Muscle layer of duodenum (tissue), 2 donors: ENCODE measurements around the gene YPEL5.
"Not testable (repeated sequence)": the region's sequence is repeated elsewhere in the genome, so short reads cannot be mapped to it uniquely, and the experiment has no call there.

Experiments used
- H3K27ac ChIP-seq: one replicate; pipeline ENCODE4 v1.7.0; 2013; ENCODE audit warnings: mild to moderate bottlenecking, low read length
- H3K27me3 ChIP-seq: one replicate; pipeline ENCODE4 v1.7.0; 2013; ENCODE audit warnings: low read depth, mild to moderate bottlenecking, control low read depth, low read length
- H3K36me3 ChIP-seq, 2 donors: one replicate each; pipeline ENCODE4 v1.7.0; 2013; ENCODE audit warnings: low read length in 2 of 2, control low read depth in 1 of 2, mild to moderate bottlenecking in 1 of 2; ENCODE audit not compliant: insufficient read depth in 2 of 2, control insufficient read depth in 1 of 2
- H3K4me1 ChIP-seq, 2 donors: one replicate each; pipeline ENCODE4 v1.7.0; 2013; ENCODE audit warnings: low read length in 2 of 2, mild to moderate bottlenecking in 2 of 2, control low read depth in 1 of 2, moderate library complexity in 1 of 2; ENCODE audit not compliant: insufficient read depth in 2 of 2, control insufficient read depth in 1 of 2
- H3K4me3 ChIP-seq, 2 donors: one replicate each; pipeline ENCODE4 v1.7.0; 2013; ENCODE audit warnings: low read length in 2 of 2, low read depth in 1 of 2, mild to moderate bottlenecking in 1 of 2
- H3K9me3 ChIP-seq, 2 donors: one replicate each; pipeline ENCODE4 v1.7.0; 2013; ENCODE audit warnings: low read length in 2 of 2, control low read depth in 1 of 2, mild to moderate bottlenecking in 1 of 2; ENCODE audit not compliant: control insufficient read depth in 1 of 2
- donor health status: healthy.

YPEL5 gene

DNA sequence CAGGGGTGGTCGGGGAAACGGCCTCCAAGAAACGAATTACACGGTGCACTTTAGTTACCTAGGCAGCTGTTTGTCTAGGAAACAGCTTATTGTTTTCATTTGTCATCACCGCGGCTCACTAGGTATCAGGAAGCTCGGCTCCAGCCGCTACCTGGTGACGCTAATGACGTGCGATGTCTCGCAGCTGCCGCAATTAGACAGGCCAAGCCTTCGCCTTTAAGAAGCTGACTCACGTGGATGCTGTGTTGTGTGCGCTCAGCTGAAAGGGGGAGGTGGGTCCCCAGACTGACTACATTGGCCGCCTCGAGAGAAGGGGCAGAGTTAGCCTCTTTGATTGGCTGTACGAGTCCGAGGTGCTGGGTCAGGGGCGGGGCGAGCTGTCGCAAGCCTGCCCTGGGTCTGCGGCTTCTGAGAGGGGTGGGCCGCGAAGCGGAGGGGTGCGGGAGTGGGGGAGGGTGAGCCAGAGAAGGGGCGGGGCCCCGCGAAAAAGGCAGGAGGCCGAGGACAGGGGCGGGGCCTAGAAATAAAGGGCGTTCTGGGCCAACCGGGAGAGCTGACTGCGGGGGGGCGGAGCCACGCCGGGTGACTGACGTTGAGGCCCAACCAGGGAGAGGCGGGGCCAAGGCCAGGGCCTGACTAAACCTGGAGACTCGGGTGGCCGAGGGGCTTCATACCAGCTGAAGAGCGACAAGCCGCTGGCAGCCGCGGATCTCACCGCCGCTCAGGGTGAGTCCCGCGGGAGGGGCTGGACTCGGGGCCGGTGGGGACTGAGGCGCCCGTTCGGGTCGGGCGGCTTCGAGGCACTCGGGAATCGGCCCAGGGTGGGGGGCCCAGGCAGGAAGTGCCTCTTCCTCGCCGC, at the start of gene YPEL5:
Gene YPEL5, plus strand, starts transcription at position 671 of the 859 bp plus-strand sequence. CDS start 9,645 bp downstream, outside the sequence.
- H3K27me3 ChIP-seq = no peaks in the 10 kb centered on the region
- peak within 1 kb of the TSS; percentile 85 for H3K27ac ChIP-seq
- peaks cover 21 to 35% of the 10 kb centered on the region in 2 donors for H3K4me1 ChIP-seq
- H3K9me3 ChIP-seq = no peaks in the 10 kb centered on the region
- peak within 1 kb of the TSS; percentile 76 to 82 for H3K4me3 ChIP-seq
- H3K36me3 ChIP-seq = no peaks in the 10 kb centered on the region

- no peak overlapping the region for H3K4me3 ChIP-seq
- no peaks in the 10 kb centered on the region for H3K36me3 ChIP-seq
- no peaks in the 10 kb centered on the region for H3K4me1 ChIP-seq
- no peak overlapping the region for H3K27ac ChIP-seq
- no peaks in the 10 kb centered on the region for H3K27me3 ChIP-seq
- H3K9me3 ChIP-seq = no peaks in the 10 kb centered on the region
Measured at GRCh38 chr2:30098266-30099005, 48.4 kb upstream of the YPEL5 start.

DNA sequence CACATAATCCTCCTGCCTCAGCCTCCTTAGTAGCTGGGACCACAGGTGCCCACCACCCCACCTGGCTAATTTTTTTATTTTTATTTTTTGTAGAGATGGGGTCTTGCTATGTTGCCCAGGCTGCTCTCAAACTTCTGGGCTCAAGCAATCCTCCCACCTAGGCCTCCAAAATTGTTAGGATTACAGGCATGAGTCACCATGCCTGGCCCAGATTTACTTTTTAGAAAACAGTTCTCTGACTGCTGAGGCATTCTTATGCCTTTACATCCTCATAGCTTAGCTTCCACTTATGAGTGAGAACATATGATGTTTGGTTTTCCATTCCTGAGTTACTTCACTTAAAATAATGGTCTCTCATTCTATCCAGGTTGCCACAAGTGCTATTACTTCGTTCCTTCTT, 47.4 kb upstream of the YPEL5 start:
- not testable (repeated sequence) for H3K27ac ChIP-seq, H3K9me3 ChIP-seq, H3K4me3 ChIP-seq, H3K4me1 ChIP-seq, H3K27me3 ChIP-seq, H3K36me3 ChIP-seq

DNA sequence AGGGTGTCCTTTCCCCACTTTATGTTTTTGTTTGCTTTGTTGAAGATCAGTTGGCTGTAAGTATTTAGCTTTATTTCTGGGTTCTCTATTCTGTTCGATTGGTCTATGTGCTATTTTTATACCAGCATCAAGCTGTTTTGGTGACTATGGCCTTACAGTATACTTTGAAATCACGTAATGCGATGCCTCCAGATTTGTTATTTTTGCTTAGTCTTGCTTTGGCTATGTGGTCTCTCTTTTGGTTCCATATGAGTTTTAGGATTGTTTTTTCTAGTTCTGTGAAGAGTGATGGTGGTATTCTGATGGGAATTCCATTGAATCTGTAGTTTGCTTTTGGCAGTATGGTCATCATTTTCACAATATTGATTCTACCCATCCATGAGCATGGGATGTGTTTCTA, 46.1 kb upstream of the YPEL5 start:
- not testable (repeated sequence) for H3K27me3 ChIP-seq, H3K27ac ChIP-seq, H3K36me3 ChIP-seq, H3K4me3 ChIP-seq, H3K9me3 ChIP-seq, H3K4me1 ChIP-seq

DNA sequence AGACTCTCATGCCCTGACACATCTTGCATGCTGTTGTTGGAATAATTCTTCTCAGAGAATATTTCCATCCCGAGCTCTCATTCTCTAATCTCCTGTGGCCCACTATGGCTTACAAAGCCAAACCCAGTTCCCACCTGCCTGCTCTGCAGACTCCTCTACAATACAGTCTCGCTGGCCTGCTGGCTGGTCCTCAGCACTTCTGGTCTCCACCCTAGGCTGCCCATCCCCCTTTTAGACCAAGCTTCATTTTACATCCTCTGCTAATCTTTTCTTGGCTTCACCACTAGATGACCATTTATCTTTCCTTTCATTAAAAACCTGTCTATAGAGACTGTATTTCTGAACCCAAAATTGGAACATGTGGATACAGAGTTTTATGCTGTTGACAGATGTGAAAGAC, 42.5 kb upstream of the YPEL5 start:
- no peaks in the 10 kb centered on the region for H3K27me3 ChIP-seq
- H3K27ac ChIP-seq = no peak overlapping the region
- H3K36me3 ChIP-seq = no peaks in the 10 kb centered on the region
- no peaks in the 10 kb centered on the region for H3K9me3 ChIP-seq
- no peak overlapping the region for H3K4me3 ChIP-seq
- no peaks in the 10 kb centered on the region for H3K4me1 ChIP-seq

DNA sequence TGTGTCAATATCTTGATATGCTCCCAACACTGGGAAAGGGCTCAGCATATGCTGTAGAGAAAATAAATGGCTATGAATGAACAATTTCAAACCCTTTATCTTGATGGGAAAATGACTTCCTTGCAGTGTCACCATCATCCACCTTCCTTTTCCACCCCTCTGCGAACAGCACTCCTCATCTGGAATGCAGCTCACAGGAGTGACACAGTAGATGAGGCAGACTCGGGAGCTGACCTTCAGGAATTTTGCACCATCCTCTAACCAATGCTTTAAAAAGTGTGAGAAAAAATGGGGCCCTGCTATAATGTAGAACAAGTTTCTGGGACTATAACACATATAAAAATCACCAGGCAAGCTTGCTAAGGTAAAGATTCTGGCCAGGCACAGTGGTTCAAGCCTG, 41.3 kb upstream of the YPEL5 start:
- no peaks in the 10 kb centered on the region for H3K9me3 ChIP-seq
- no peaks in the 10 kb centered on the region for H3K27me3 ChIP-seq
- H3K4me3 ChIP-seq = no peak overlapping the region
- H3K27ac ChIP-seq = no peak overlapping the region
- no peaks in the 10 kb centered on the region for H3K36me3 ChIP-seq
- H3K4me1 ChIP-seq = no peaks in the 10 kb centered on the region

DNA sequence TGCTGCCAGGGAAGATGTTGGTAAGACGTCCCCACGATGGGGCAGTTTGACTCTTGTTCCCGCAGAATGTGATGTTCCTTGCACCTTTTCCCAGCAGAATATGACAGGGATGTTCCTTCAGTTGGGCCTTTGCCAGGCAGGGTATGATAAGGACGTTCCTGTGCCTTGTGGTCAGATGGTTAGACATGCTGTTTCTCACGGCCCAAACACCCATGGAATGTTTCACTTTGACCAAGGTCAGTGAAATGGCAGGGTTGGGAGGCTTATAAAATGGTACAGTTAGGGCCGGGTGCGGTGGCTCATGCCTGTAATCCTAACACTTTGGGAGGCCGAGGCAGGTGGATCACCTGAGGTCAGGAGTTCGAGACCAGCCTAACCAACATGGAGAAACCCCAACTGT, 40.3 kb upstream of the YPEL5 start:
- no peaks in the 10 kb centered on the region for H3K4me1 ChIP-seq
- no peaks in the 10 kb centered on the region for H3K36me3 ChIP-seq
- no peaks in the 10 kb centered on the region for H3K27me3 ChIP-seq
- H3K9me3 ChIP-seq = no peaks in the 10 kb centered on the region
- no peak overlapping the region for H3K4me3 ChIP-seq
- no peak overlapping the region for H3K27ac ChIP-seq

GRCh38 chr2:30108192-30108591, 38.6 kb upstream of the YPEL5 start:
- H3K36me3 ChIP-seq = no peaks in the 10 kb centered on the region
- no peaks in the 10 kb centered on the region for H3K4me1 ChIP-seq
- no peak overlapping the region for H3K4me3 ChIP-seq
- no peaks in the 10 kb centered on the region for H3K9me3 ChIP-seq
- H3K27me3 ChIP-seq = no peaks in the 10 kb centered on the region
- H3K27ac ChIP-seq = no peak overlapping the region

DNA sequence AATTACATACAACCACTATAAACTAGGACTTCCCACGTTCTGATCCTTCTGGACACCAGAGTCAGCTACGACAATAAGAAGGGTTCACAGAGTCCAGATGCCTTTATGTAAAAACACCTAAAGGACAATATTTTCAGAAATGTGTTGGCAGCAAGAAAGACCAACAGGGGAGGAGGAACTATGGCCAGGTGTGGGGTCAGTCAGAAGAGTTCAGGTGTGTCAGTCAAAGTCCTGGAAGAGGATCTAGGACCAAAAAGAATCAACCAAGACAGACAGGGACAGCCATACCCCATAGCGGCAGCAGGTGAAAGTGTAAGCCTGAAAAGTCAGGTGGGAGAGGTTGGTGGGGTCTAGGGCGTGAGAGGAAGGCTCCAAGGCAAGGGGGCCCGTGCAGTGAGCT, 38.0 kb upstream of the YPEL5 start:
- no peaks in the 10 kb centered on the region for H3K4me1 ChIP-seq
- no peaks in the 10 kb centered on the region for H3K36me3 ChIP-seq
- H3K9me3 ChIP-seq = no peaks in the 10 kb centered on the region
- H3K27me3 ChIP-seq = no peaks in the 10 kb centered on the region
- no peak overlapping the region for H3K4me3 ChIP-seq
- H3K27ac ChIP-seq = no peak overlapping the region

- no peak overlapping the region for H3K27ac ChIP-seq
- no peaks in the 10 kb centered on the region for H3K9me3 ChIP-seq
- H3K36me3 ChIP-seq = no peaks in the 10 kb centered on the region
- no peaks in the 10 kb centered on the region for H3K27me3 ChIP-seq
- H3K4me1 ChIP-seq = no peaks in the 10 kb centered on the region
- no peak overlapping the region for H3K4me3 ChIP-seq
Measured at GRCh38 chr2:30109856-30110255, 37.0 kb upstream of the YPEL5 start.

- no peaks in the 10 kb centered on the region for H3K9me3 ChIP-seq
- H3K27ac ChIP-seq = no peak overlapping the region
Measured at GRCh38 chr2:30110773-30111172, 36.0 kb upstream of the YPEL5 start.

More at GRCh38 chr2:30110773-30111172, 36.0 kb upstream of the YPEL5 start:
- Histone ChIP-seq H3K4me3 (no peak overlapping the region), H3K4me1 (peaks cover 0 to 3% of the 10 kb centered on the region in 2 donors), H3K27me3 (no peaks in the 10 kb centered on the region), H3K36me3 (no peaks in the 10 kb centered on the region)
